ENCODE data around the gene GH1.
A peak's percentile ranks its signal among the peaks of the same experiment; 100 is the strongest.

- TF ChIP-seq CTCF (IDR thresholded peaks at IDR 0.05) (peak in 2 of 4 experiments; percentile 90 to 92), EP300 (IDR thresholded peaks at IDR 0.05) (no peak), POLR2AphosphoS5 (IDR thresholded peaks at IDR 0.05) (no peak), POLR2A (IDR thresholded peaks at IDR 0.05) (no peak)
Measured at GRCh38 chr17:63919311-63919723, 678 bp upstream of the GH1 start.

Measured in gastroesophageal sphincter (tissue), 3 donors.